HEK293 (cell line): ENCODE data around the gene MCRIP2.

Source experiments
- CTCF ChIA-PET: fragments of 350-600 bp; formaldehyde crosslinking; extraction: SDS; loops from one replicate; lab custom pipeline; 2021; ENCODE audit warnings: antibody characterized with exemption; lab: Yijun Ruan, JAX
- POLR2A ChIA-PET: fragments of 300-600 bp; formaldehyde crosslinking; extraction: SDS; loops from one replicate; lab custom pipeline; 2020; ENCODE audit warnings: antibody characterized with exemption, inconsistent platforms; lab: Yijun Ruan, JAX
- H3K27ac ChIP-seq: fragments of 200-500 bp; sonication (Bioruptor generic); 2 replicates; pipeline ENCODE4 v1.5.1; 2014; ENCODE audit warnings: low read depth, low read length, control low read depth, inconsistent platforms; ENCODE audit errors: extremely low read depth
- H3K36me3 ChIP-seq, 2 experiments: fragments of 200-500 bp in 1 of 2; sonication (Bioruptor generic) in 1 of 2; 1 replicate in 1 of 2; 2 replicates in 1 of 2; pipeline ENCODE4 v1.5.1; 2014 to 2017; ENCODE audit warnings: inconsistent platforms in 2 of 2, low read length in 2 of 2; ENCODE audit not compliant: control insufficient read depth in 2 of 2, insufficient read depth in 1 of 2
- H3K4me1 ChIP-seq: fragments of 200-500 bp; sonication (Bioruptor generic); 2 replicates; pipeline ENCODE4 v1.5.1; 2014; ENCODE audit warnings: mild to moderate bottlenecking, low read length, inconsistent platforms; ENCODE audit not compliant: control insufficient read depth, insufficient read depth
- H3K4me3 ChIP-seq: 2 replicates; pipeline ENCODE4 v1.5.1; 2011; ENCODE audit warnings: low read depth, mild to moderate bottlenecking, control low read depth, low read length, moderate library complexity
- H3K9me3 ChIP-seq: fragments of 200-500 bp; sonication (Bioruptor generic); 2 replicates; pipeline ENCODE4 v1.5.1; 2014; ENCODE audit warnings: low read depth, low read length, inconsistent platforms; ENCODE audit not compliant: control insufficient read depth, insufficient read depth
- BCL11B ChIP-seq: fragments of 450-650 bp; formaldehyde crosslinking; IDR thresholded peaks from 2 replicates; pipeline ENCODE4 v1.5.1; 2016; ENCODE audit warnings: low read depth, missing biosample characterization, missing genetic modification characterization
- YY2 ChIP-seq: fragments of 450-650 bp; formaldehyde crosslinking; IDR thresholded peaks from 2 replicates; pipeline ENCODE4 v1.5.1; 2016; ENCODE audit warnings: missing biosample characterization, missing genetic modification characterization
- ZNF157 ChIP-seq: fragments of 450-650 bp; formaldehyde crosslinking; IDR thresholded peaks from 2 replicates; pipeline ENCODE4 v1.5.1; 2016; ENCODE audit warnings: missing biosample characterization, missing genetic modification characterization
- ZNF19 ChIP-seq: fragments of 450-650 bp; formaldehyde crosslinking; IDR thresholded peaks from 2 replicates; pipeline ENCODE4; 2016; ENCODE audit warnings: missing biosample characterization, missing genetic modification characterization, low read depth
- ZNF610 ChIP-seq: fragments of 450-650 bp; formaldehyde crosslinking; IDR thresholded peaks from 2 replicates; pipeline ENCODE4 v1.5.1; 2016; ENCODE audit warnings: missing biosample characterization, missing genetic modification characterization, borderline replicate concordance
- ZNF624 ChIP-seq: fragments of 450-650 bp; formaldehyde crosslinking; IDR thresholded peaks from 2 replicates; pipeline ENCODE4 v1.5.1; 2017; ENCODE audit warnings: missing biosample characterization, missing genetic modification characterization
- ZNF785 ChIP-seq: fragments of 450-650 bp; formaldehyde crosslinking; IDR thresholded peaks from 2 replicates; pipeline ENCODE4 v1.5.1; 2016; ENCODE audit warnings: missing biosample characterization, missing genetic modification characterization
- TF ChIP-seq, protein P1 (sequence below): fragments of 450-650 bp; formaldehyde crosslinking; IDR thresholded peaks from 2 replicates; pipeline ENCODE4 v1.5.1; 2016; ENCODE audit warnings: missing biosample characterization, missing genetic modification characterization
- TF ChIP-seq, protein P2 (sequence below): fragments of 450-650 bp; formaldehyde crosslinking; IDR thresholded peaks from 2 replicates; pipeline ENCODE4 v1.5.1; 2016; ENCODE audit warnings: missing biosample characterization, missing genetic modification characterization
- TF ChIP-seq, protein P3 (sequence below): fragments of 450-650 bp; IDR thresholded peaks from 2 replicates; pipeline ENCODE4 v1.5.1; 2018; ENCODE audit warnings: missing biosample characterization, mild to moderate bottlenecking, missing genetic modification characterization

The MCRIP2 gene

DNA sequence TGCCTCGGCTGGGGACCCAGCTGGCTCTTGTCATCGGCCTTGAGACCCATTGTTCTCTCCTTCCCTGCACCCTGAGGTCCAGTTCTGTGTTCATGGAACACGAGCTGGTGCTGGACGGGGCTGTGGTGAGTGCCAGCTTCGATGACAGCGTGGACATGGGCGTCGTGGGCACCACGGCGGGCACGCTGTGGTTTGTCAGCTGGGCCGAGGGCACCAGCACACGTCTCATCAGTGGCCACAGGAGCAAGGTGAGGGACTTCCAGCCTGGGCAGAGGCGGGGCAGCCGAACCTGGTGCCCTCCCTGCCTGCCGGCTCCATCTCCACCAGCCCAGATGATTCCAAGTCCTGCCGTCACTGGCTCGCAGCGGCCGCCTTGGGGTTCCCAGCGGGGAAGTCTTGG is 21.0 kb downstream of the MCRIP2 start:
- POLR2A ChIA-PET = interaction anchor here (1.2 kb wide), 1 partner anchor 13 kb away, joined by 4 read pairs; the partner anchor contains the start of gene RHBDL1
- Histone ChIP-seq H3K27ac (no peak overlapping the region), H3K4me3 (no peak overlapping the region), H3K9me3 (no peaks in the 10 kb centered on the region), H3K4me1 (peaks cover 3% of the 10 kb centered on the region; the same call in 1 of the 2 replicates), H3K36me3 (peaks cover 0 to 51% of the 10 kb centered on the region in 2 experiments; a peak in 2 of 3 replicates)
- CTCF ChIA-PET = interaction anchor here (0.7 to 0.9 kb wide), 2 partner anchors 44 to 271 kb away, joined by 3 to 4 read pairs; no protein-coding TSS in a partner anchor
- TF ChIP-seq, protein P1, sequence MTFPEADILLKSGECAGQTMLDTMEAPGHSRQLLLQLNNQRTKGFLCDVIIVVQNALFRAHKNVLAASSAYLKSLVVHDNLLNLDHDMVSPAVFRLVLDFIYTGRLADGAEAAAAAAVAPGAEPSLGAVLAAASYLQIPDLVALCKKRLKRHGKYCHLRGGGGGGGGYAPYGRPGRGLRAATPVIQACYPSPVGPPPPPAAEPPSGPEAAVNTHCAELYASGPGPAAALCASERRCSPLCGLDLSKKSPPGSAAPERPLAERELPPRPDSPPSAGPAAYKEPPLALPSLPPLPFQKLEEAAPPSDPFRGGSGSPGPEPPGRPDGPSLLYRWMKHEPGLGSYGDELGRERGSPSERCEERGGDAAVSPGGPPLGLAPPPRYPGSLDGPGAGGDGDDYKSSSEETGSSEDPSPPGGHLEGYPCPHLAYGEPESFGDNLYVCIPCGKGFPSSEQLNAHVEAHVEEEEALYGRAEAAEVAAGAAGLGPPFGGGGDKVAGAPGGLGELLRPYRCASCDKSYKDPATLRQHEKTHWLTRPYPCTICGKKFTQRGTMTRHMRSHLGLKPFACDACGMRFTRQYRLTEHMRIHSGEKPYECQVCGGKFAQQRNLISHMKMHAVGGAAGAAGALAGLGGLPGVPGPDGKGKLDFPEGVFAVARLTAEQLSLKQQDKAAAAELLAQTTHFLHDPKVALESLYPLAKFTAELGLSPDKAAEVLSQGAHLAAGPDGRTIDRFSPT = peak; percentile 71; the same call in 1 of the 2 replicates
- TF ChIP-seq, protein P2, sequence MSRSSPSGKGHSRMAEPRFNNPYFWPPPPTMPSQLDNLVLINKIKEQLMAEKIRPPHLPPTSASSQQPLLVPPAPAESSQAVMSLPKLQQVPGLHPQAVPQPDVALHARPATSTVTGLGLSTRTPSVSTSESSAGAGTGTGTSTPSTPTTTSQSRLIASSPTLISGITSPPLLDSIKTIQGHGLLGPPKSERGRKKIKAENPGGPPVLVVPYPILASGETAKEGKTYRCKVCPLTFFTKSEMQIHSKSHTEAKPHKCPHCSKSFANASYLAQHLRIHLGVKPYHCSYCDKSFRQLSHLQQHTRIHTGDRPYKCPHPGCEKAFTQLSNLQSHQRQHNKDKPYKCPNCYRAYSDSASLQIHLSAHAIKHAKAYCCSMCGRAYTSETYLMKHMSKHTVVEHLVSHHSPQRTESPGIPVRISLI (tag by site-specific recombination) = no peak
- TF ChIP-seq ZNF624 (tag by site-specific recombination) = no peak

DNA sequence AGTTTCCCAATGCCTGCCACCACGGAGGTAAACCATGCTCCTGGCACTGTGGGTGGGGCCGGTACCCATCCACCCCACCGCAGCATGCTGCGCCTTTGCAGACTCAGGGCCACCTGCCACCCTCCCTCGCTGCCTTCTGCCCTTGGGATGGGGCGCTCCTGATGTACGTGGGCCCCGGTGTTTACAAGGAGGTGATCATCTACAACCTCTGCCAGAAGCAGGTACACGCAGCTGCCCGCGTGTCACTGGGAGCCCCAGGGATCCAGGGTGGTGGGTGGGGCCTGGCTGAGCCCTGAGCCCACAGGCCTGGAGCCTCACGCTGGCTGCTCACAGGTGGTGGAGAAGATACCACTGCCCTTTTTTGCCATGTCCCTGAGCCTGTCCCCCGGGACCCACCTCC is 24.9 kb downstream of the MCRIP2 start:
- POLR2A ChIA-PET = interaction anchor here (2.8 to 6.7 kb wide), 2 partner anchors 10 to 14 kb away, joined by 10 to 57 read pairs; partner anchors contain the start of genes RHBDL1 and STUB1
- H3K4me3 ChIP-seq = no peak overlapping the region
- no peaks in the 10 kb centered on the region for H3K9me3 ChIP-seq
- H3K4me1 ChIP-seq = no peaks in the 10 kb centered on the region
- CTCF ChIA-PET = interaction anchor here (0.8 to 1.1 kb wide), 2 partner anchors 10 kb away, joined by 4 to 6 read pairs; no protein-coding TSS in a partner anchor
- no peak for TF ChIP-seq ZNF157 (tag by site-specific recombination)
- peaks cover 0 to 60% of the 10 kb centered on the region in 2 experiments; a peak in 2 of 3 replicates for H3K36me3 ChIP-seq
- H3K27ac ChIP-seq = no peak overlapping the region

DNA sequence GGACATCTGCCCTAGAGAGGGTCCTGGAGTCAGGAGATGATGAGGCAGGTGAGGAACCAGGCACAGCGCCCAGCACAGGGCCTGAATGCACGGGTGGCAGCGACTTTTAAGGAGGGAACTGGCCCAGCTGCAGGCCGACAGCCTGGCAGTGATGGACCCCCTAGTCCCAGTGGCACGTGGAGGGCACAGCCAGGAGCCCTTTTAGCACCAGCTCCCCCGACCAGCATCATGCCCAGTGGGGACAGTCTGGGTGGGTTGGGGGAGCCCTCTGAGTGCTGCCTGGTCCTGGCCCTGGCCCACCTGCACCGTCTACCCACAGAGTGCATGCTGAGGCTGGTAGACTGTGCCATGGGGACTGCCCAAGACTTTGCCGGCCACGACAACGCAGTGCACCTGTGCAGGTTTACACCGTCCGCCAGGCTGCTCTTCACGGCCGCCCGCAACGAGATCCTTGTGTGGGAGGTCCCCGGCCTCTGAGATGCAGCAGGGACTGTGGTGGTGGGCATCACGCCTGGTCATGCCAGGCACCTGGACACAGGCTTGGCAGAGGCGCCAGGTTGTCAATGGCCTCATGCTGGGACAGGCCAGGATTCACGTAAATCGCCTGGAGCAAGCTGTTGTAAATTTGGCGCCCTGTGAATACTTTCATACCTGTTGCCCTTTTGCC is 25.6 kb downstream of the MCRIP2 start:
- H3K36me3 ChIP-seq = peaks cover 0 to 60% of the 10 kb centered on the region in 2 experiments; a peak in 2 of 3 replicates
- H3K4me1 ChIP-seq = no peaks in the 10 kb centered on the region
- no peaks in the 10 kb centered on the region for H3K9me3 ChIP-seq
- no peak for TF ChIP-seq ZNF19 (tag by site-specific recombination)
- no peak for TF ChIP-seq YY2 (tag by site-specific recombination)
- TF ChIP-seq, protein P3, sequence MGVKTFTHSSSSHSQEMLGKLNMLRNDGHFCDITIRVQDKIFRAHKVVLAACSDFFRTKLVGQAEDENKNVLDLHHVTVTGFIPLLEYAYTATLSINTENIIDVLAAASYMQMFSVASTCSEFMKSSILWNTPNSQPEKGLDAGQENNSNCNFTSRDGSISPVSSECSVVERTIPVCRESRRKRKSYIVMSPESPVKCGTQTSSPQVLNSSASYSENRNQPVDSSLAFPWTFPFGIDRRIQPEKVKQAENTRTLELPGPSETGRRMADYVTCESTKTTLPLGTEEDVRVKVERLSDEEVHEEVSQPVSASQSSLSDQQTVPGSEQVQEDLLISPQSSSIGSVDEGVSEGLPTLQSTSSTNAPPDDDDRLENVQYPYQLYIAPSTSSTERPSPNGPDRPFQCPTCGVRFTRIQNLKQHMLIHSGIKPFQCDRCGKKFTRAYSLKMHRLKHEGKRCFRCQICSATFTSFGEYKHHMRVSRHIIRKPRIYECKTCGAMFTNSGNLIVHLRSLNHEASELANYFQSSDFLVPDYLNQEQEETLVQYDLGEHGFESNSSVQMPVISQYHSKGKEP = no peak
- TF ChIP-seq BCL11B (tag by site-specific recombination) = no peak
- no peak for TF ChIP-seq ZNF785 (tag by site-specific recombination)
- TF ChIP-seq ZNF610 (tag by site-specific recombination) = no peak
- POLR2A ChIA-PET = interaction anchor here (0.8 to 6.7 kb wide), 5 partner anchors 9 to 95 kb away, joined by 3 to 57 read pairs (median 7); partner anchors contain the start of genes RHBDL1, STUB1 and WDR90
- H3K27ac ChIP-seq = peak overlapping the region; percentile 92
- no peak overlapping the region for H3K4me3 ChIP-seq
- CTCF ChIA-PET = interaction anchor here (0.7 to 1.8 kb wide), 6 partner anchors 8 to 90 kb away, joined by 3 to 7 read pairs (median 4); no protein-coding TSS in a partner anchor
